OCI-LY3 (cell line): Measurements from ENCODE around the gene OPA3.

Experiments used
- H2AFZ ChIP-seq: fragments of 200-600, 300-600 bp; shearing (Covaris generic); 2 replicates; pipeline ENCODE4 v1.6.0; 2014; ENCODE audit warnings: antibody characterized with exemption, low read depth, low read length
- H3K27ac ChIP-seq: fragments of 200-600, 300-600 bp; sonication (generic); 2 replicates; pipeline ENCODE4 v1.5.1; 2014; ENCODE audit warnings: mild to moderate bottlenecking, low read length, moderate library complexity, mixed read lengths
- H3K27me3 ChIP-seq: fragments of 200-600, 300-600 bp; sonication (generic); 2 replicates; pipeline ENCODE4 v1.6.1; 2014; ENCODE audit warnings: low read depth, low read length, mixed read lengths
- H3K36me3 ChIP-seq: fragments of 200-600, 300-600 bp; sonication (generic); replicated peaks from 2 replicates; pipeline ENCODE3; 2014; ENCODE audit warnings: low read depth, low read length, mixed read lengths
- H3K4me1 ChIP-seq: fragments of 300-600, 200-600 bp; sonication (generic); 2 replicates; pipeline ENCODE4 v1.6.1; 2014; ENCODE audit warnings: low read length, mixed read lengths
- H3K4me2 ChIP-seq: fragments of 200-600, 300-600 bp; sonication (generic); 2 replicates; pipeline ENCODE4 v1.6.1; 2014; ENCODE audit warnings: low read length, mixed read lengths
- H3K4me3 ChIP-seq: fragments of 300-600, 200-600 bp; sonication (generic); 2 replicates; pipeline ENCODE4 v1.5.1; 2014; ENCODE audit warnings: antibody characterized with exemption, mild to moderate bottlenecking, low read length, moderate library complexity
- H3K79me2 ChIP-seq: fragments of 300-600, 200-600 bp; shearing (Covaris generic); 2 replicates; pipeline ENCODE4 v1.6.1; 2014; ENCODE audit warnings: mild to moderate bottlenecking, low read length, mixed read lengths
- H3K9ac ChIP-seq: fragments of 300-600, 200-600 bp; shearing (Covaris generic); 2 replicates; pipeline ENCODE4 v1.6.0; 2014; ENCODE audit warnings: mild to moderate bottlenecking, low read length, moderate library complexity
- H3K9me3 ChIP-seq: fragments of 200-600, 300-600 bp; shearing (Covaris generic); 2 replicates; pipeline ENCODE4 v1.6.1; 2014; ENCODE audit warnings: low read length, mixed read lengths; ENCODE audit not compliant: insufficient read depth
- H4K20me1 ChIP-seq: fragments of 200-600, 300-600 bp; sonication (generic); 2 replicates; pipeline ENCODE4 v1.6.1; 2016; ENCODE audit warnings: low read length, mixed read lengths; ENCODE audit not compliant: insufficient read depth
- EZH2phosphoT487 ChIP-seq: fragments of 200-600 bp; shearing (Covaris generic); IDR thresholded peaks from 2 replicates; pipeline ENCODE4 v1.6.1; 2018; ENCODE audit warnings: antibody characterized with exemption, mixed run types, low read depth
- TF ChIP-seq, protein P1 (sequence below): fragments of 200-600, 300-600 bp; sonication (generic); IDR thresholded peaks from 2 replicates; pipeline ENCODE4 v1.5.1; 2014; ENCODE audit warnings: antibody characterized with exemption, low read length, low read depth

Gene OPA3

DNA sequence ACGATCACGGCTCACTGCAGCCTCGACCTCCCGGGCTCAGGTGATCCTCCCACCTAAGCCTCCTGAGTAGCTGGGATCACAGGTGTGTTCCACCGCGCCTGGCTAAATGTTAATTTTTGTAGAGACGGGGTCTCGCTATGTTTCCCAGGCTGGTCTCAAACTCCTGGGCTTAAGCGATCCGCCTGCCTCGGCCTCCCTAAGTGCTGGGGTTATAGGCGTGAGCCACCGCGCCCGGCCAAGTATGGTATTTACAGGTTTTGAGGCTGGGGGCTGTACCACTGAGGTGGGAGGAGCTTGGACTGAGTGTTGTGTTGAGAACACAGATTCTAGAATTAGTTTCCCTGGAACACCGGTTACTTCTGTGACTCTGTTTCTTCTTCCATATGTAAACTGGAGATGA, 86.8 kb downstream of the OPA3 start:
- Histone ChIP-seq H3K4me1 (peaks cover 23% of the 10 kb centered on the region), H2AFZ (no peak overlapping the region), H4K20me1 (no peaks in the 10 kb centered on the region; the same call in 1 of the 2 replicates), H3K27me3 (0 out of 2 replicates have a peak, but pooled peaks cover 14% of the 10 kb centered on the region), H3K27ac (no peak overlapping the region), H3K9me3 (no peaks in the 10 kb centered on the region), H3K4me3 (no peak overlapping the region), H3K36me3 (peaks cover 3% of the 10 kb centered on the region), H3K4me2 (no peak overlapping the region), H3K9ac (no peak overlapping the region), H3K79me2 (no peaks in the 10 kb centered on the region)
- TF ChIP-seq, protein P1, sequence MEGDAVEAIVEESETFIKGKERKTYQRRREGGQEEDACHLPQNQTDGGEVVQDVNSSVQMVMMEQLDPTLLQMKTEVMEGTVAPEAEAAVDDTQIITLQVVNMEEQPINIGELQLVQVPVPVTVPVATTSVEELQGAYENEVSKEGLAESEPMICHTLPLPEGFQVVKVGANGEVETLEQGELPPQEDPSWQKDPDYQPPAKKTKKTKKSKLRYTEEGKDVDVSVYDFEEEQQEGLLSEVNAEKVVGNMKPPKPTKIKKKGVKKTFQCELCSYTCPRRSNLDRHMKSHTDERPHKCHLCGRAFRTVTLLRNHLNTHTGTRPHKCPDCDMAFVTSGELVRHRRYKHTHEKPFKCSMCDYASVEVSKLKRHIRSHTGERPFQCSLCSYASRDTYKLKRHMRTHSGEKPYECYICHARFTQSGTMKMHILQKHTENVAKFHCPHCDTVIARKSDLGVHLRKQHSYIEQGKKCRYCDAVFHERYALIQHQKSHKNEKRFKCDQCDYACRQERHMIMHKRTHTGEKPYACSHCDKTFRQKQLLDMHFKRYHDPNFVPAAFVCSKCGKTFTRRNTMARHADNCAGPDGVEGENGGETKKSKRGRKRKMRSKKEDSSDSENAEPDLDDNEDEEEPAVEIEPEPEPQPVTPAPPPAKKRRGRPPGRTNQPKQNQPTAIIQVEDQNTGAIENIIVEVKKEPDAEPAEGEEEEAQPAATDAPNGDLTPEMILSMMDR = no peak
- TF ChIP-seq EZH2phosphoT487 = no peak

DNA sequence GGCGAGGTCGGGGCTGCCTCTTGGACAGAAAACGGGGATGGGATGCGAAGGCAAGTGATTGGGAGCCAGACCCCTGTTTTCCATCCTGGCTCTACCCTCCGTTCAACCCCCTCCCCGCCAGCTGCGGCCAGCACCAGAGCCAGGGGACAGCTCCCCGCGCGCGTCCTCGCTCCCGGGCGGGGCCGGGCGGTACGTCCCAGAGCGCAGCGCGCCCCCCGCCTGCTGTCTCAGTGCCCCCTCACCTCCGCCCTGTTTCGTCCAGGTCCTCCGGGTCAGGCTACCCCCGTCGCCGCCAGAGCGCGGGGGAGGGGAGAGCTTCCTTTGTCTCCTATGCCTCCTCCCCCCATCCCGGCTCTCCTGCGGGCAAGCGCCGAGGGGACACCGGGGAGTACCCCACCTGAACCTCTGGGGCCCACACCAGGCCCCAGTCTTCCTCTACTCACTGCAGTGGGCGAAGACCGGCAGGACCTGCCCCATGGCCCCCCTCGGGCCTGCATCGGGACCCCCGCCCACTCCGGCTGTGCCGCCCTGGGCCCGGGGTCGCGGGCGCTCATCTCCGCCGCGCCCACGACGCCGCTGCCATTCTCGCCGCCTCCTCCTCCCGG, 88.2 kb downstream of the OPA3 start:
- Histone ChIP-seq H3K36me3 (peaks cover 3% of the 10 kb centered on the region), H3K4me1 (peaks cover 10% of the 10 kb centered on the region), H3K4me3 (peak overlapping the region; percentile 85), H3K27ac (no peak overlapping the region), H4K20me1 (no peaks in the 10 kb centered on the region; the same call in 1 of the 2 replicates), H3K27me3 (0 out of 2 replicates have a peak, but pooled peaks cover 14% of the 10 kb centered on the region), H3K79me2 (no peaks in the 10 kb centered on the region), H3K4me2 (peak overlapping the region; percentile 91), H3K9me3 (no peaks in the 10 kb centered on the region), H3K9ac (peak overlapping the region; percentile 73), H2AFZ (peak overlapping the region; percentile 20; the same call in 1 of the 2 replicates)
- TF ChIP-seq EZH2phosphoT487 = no peak
- TF ChIP-seq, protein P1 = no peak

DNA sequence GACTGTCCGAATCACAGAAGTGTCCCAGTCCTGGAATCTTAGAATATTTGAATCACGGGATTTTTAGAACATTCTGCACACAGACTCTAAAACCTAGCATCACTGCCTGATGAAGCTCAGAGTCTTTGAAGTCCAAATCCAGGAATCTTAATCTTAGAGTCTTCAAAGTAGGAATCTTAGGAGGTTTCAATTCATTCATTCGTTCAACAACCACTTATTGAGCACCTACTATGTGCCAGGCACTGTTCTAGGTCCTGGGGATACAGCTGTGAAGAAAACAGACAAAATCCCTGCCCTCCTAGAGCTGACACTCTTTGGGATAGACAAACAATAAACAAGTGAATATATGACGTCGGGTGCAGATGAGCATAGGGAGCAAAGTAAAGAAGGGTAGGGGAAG, 89.4 kb downstream of the OPA3 start:
- no peaks in the 10 kb centered on the region for H3K79me2 ChIP-seq
- H3K4me2 ChIP-seq = no peak overlapping the region
- H4K20me1 ChIP-seq = no peaks in the 10 kb centered on the region; the same call in 1 of the 2 replicates
- H3K27me3 ChIP-seq = 0 out of 2 replicates have a peak, but pooled peaks cover 14% of the 10 kb centered on the region
- no peak overlapping the region for H3K27ac ChIP-seq
- no peak overlapping the region for H3K4me3 ChIP-seq
- no peak overlapping the region for H2AFZ ChIP-seq
- H3K4me1 ChIP-seq = peaks cover 4% of the 10 kb centered on the region
- H3K9ac ChIP-seq = no peak overlapping the region
- TF ChIP-seq EZH2phosphoT487 = no peak
- TF ChIP-seq, protein P1 = no peak
- H3K9me3 ChIP-seq = no peaks in the 10 kb centered on the region
- H3K36me3 ChIP-seq = peaks cover 3% of the 10 kb centered on the region

DNA sequence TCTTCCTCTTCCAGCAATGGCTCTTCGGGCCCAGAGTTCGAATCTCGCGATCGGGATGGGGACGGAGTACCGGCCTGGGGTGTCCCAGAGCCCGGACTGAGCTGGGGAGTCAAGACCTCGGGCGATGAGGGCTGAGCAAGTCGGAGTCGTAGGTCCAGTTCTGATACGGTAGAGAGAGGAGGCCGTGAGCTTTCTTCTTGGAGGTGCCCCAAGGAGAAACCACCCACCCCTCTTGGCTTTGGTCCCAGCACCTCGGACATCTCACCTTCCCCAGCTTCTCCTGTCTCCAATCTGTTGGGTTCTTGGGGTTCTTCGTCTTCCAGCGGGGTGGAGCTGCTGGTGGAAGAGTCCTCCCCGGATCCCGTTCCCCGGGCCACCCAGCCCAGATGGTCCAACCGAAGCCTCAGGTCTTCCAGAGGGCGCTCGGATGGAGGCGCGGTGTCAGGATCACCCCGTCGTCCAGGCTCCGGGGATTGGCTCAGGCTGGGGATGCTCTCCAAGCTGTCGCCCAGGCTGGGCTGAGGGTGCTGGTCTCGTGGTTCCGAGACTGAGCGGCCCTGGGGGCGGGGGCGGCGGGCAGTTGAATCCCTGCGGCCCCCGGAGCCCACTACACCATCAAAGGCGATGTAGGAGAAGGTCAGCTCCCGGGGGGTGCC, 90.2 kb downstream of the OPA3 start:
- no peak overlapping the region for H3K27ac ChIP-seq

More for the DNA sequence above, 90.2 kb downstream of the OPA3 start:
- Histone ChIP-seq H3K27me3 (0 out of 2 replicates have a peak, but pooled peaks cover 14% of the 10 kb centered on the region), H3K4me3 (no peak overlapping the region), H2AFZ (no peak overlapping the region), H3K79me2 (no peaks in the 10 kb centered on the region), H3K36me3 (peaks cover 3% of the 10 kb centered on the region), H4K20me1 (no peaks in the 10 kb centered on the region; the same call in 1 of the 2 replicates), H3K4me1 (peaks cover 4% of the 10 kb centered on the region), H3K9ac (no peak overlapping the region), H3K4me2 (no peak overlapping the region), H3K9me3 (no peaks in the 10 kb centered on the region)
- no peak for TF ChIP-seq EZH2phosphoT487
- TF ChIP-seq, protein P1 = no peak
